Right cardiac atrium (tissue), 5 donors: ENCODE data around the gene KRTAP12-3. TPM values are rescaled to one million over a fixed set of nuclear protein-coding genes. Genes with fewer than 3 reads are reported as not detected.
"Not testable (repeated sequence)": the region's sequence is repeated elsewhere in the genome, so short reads cannot be mapped to it uniquely, and the experiment has no call there.

Source experiments
- ATAC-seq, 2 donors: fragments of 200-7000 bp; cut with Tn5 transposase; one replicate each; pipeline versions ENCODE4 v1.8.0 to v1.9.1; 2020; ENCODE audit warnings: moderate library complexity in 2 of 2, mild to moderate bottlenecking in 1 of 2
- DNase-seq, 3 donors: peaks; one replicate each; pipeline ENCODE4 v3.0.0-alpha.2; 2020
- H3K27ac ChIP-seq: one replicate; pipeline ENCODE4 v1.5.1; 2013; ENCODE audit warnings: mild to moderate bottlenecking, low read length, control low read depth, moderate library complexity
- H3K27me3 ChIP-seq: one replicate; pipeline ENCODE4 v1.6.1; 2013; ENCODE audit not compliant: control insufficient read depth, insufficient read depth
- H3K4me1 ChIP-seq: one replicate; pipeline ENCODE4 v1.6.1; 2013; ENCODE audit warnings: low read length; ENCODE audit not compliant: control insufficient read depth, insufficient read depth
- H3K4me3 ChIP-seq: one replicate; pipeline ENCODE4 v1.5.1; 2013; ENCODE audit warnings: low read length, control low read depth
- H3K9me3 ChIP-seq: one replicate; pipeline ENCODE4 v1.6.1; 2013; ENCODE audit warnings: low read length; ENCODE audit not compliant: control insufficient read depth
- WGBS: extraction: QIAGEN DNeasy Blood & Tissue Kit; methylation state at CpG from one replicate; pipeline ENCODE4 v1.1.7; 2013; 5-methylcytosine and 5-hydroxymethylcytosine counted together
- intact Hi-C, 4 donors: fragments of 100-400 bp; cut with DNase I; formaldehyde crosslinking; loops; one replicate each; pipeline versions ENCODE4 v1.11.0 to v1.14.0; 2022 to 2023
- polyA plus RNA-seq: library from polyadenylated mRNA; stranded (reverse); fragments of 200-250 nt; gene quantifications from one replicate; pipeline ENCODE4 v1.2.3, GENCODE V29; 2013
- total RNA-seq, 4 donors: library from RNA; stranded (reverse); fragmentation: NEBNext Ultra II Directional; extraction: Animal tissue kit (Norgen Biotek cat#: 25700); gene quantifications; one replicate each; pipeline ENCODE4 v1.2.1, GENCODE V29; 2021
- donor health status: healthy with polysubstance abuse.
- donor health status: DM: no; HTN: yes; CAD: no.
- donor health status: DM: no; HTN: no; CAD: no.
- donor health status: DM: no; HTN: yes; CAD: no; lungs with severe emphysema.
- donor health status: DM: yes; HTN: yes; CAD: no.

The KRTAP12-3 gene
- total and polyA plus RNA-seq, 5 donors = not detected

- Histone ChIP-seq H3K27me3 (no peaks in the 10 kb centered on the region), H3K4me1 (no peaks in the 10 kb centered on the region), H3K27ac (no peak overlapping the region), H3K4me3 (no peak overlapping the region), H3K9me3 (no peaks in the 10 kb centered on the region)
- no peak for DNase-seq
- intact Hi-C loops = no loop called here
- WGBS = 64% methylated on average over 11 of the region's 11 CpGs
- no peak for ATAC-seq
Measured at GRCh38 chr21:44687671-44688070, 29.9 kb downstream of the KRTAP12-3 start.

- intact Hi-C loops, H3K27me3 ChIP-seq, H3K4me1 ChIP-seq, ATAC-seq, H3K27ac ChIP-seq, H3K9me3 ChIP-seq, DNase-seq, H3K4me3 ChIP-seq: not testable (repeated sequence)
- 82% methylated on average over 3 of the region's 3 CpGs for WGBS
Measured at GRCh38 chr21:44689740-44690139, 32.0 kb downstream of the KRTAP12-3 start.

- no peaks in the 10 kb centered on the region for H3K27me3 ChIP-seq
- DNase-seq (no peak), ATAC-seq (no peak)
- 58% methylated on average over 2 of the region's 2 CpGs for WGBS
- intact Hi-C loops = no loop called here
- no peak overlapping the region for H3K4me3 ChIP-seq
- no peaks in the 10 kb centered on the region for H3K4me1 ChIP-seq
- no peak overlapping the region for H3K27ac ChIP-seq
- no peaks in the 10 kb centered on the region for H3K9me3 ChIP-seq
Measured at GRCh38 chr21:44691686-44692085, 34.0 kb downstream of the KRTAP12-3 start.

GRCh38 chr21:44692798-44693512 lies 35.2 kb downstream of the KRTAP12-3 start:
- WGBS = 48% methylated on average over 2 of the region's 2 CpGs
- no peak for ATAC-seq
- Histone ChIP-seq H3K9me3 (no peaks in the 10 kb centered on the region), H3K27ac (no peak overlapping the region), H3K4me3 (no peak overlapping the region), H3K27me3 (no peaks in the 10 kb centered on the region), H3K4me1 (no peaks in the 10 kb centered on the region)
- intact Hi-C loops = no loop called here
- no peak for DNase-seq

GRCh38 chr21:44694776-44695175 lies 37.0 kb downstream of the KRTAP12-3 start:
- 70% methylated on average over 11 of the region's 11 CpGs for WGBS
- no peaks in the 10 kb centered on the region for H3K27me3 ChIP-seq

GRCh38 chr21:44695184-44695583 lies 37.5 kb downstream of the KRTAP12-3 start:
- Histone ChIP-seq H3K27me3 (no peaks in the 10 kb centered on the region), H3K4me1 (no peaks in the 10 kb centered on the region)

More at GRCh38 chr21:44694776-44695175, 37.0 kb downstream of the KRTAP12-3 start:
- Histone ChIP-seq H3K27ac (no peak overlapping the region), H3K9me3 (no peaks in the 10 kb centered on the region), H3K4me3 (no peak overlapping the region), H3K4me1 (no peaks in the 10 kb centered on the region)
- DNase-seq (no peak), ATAC-seq (no peak)
- intact Hi-C loops = no loop called here

GRCh38 chr21:44695641-44696040 lies 37.9 kb downstream of the KRTAP12-3 start:
- no peak for DNase-seq
- Histone ChIP-seq H3K27ac (no peak overlapping the region), H3K4me1 (no peaks in the 10 kb centered on the region), H3K9me3 (no peaks in the 10 kb centered on the region), H3K4me3 (no peak overlapping the region), H3K27me3 (no peaks in the 10 kb centered on the region)
- 72% methylated on average over 8 of the region's 8 CpGs for WGBS
- no peak for ATAC-seq
- intact Hi-C loops = no loop called here

More at GRCh38 chr21:44695184-44695583, 37.5 kb downstream of the KRTAP12-3 start:
- Histone ChIP-seq H3K27ac (no peak overlapping the region), H3K4me3 (no peak overlapping the region), H3K9me3 (no peaks in the 10 kb centered on the region)
- no peak for DNase-seq
- intact Hi-C loops = no loop called here
- no peak for ATAC-seq
- WGBS = 61% methylated on average over 8 of the region's 8 CpGs

GRCh38 chr21:44696572-44696971 lies 38.8 kb downstream of the KRTAP12-3 start:
- no peaks in the 10 kb centered on the region for H3K27me3 ChIP-seq
- H3K27ac ChIP-seq = no peak overlapping the region
- no peaks in the 10 kb centered on the region for H3K4me1 ChIP-seq
- no peak for DNase-seq
- no peaks in the 10 kb centered on the region for H3K9me3 ChIP-seq
- ATAC-seq = no peak
- intact Hi-C loops = no loop called here
- H3K4me3 ChIP-seq = no peak overlapping the region
- WGBS = 63% methylated on average over 10 of the region's 10 CpGs

- intact Hi-C loops, DNase-seq, H3K27me3 ChIP-seq, H3K27ac ChIP-seq, ATAC-seq, H3K4me1 ChIP-seq, H3K9me3 ChIP-seq, H3K4me3 ChIP-seq: not testable (repeated sequence)
- 34% methylated on average over 21 of the region's 21 CpGs for WGBS
Measured at GRCh38 chr21:44697172-44697810, 39.6 kb downstream of the KRTAP12-3 start, which contains the start of gene KRTAP10-12. Gene KRTAP10-12, plus strand, starts transcription at chr21:44697172. Its CDS starts 30 bp downstream, at chr21:44697202.

GRCh38 chr21:44697811-44698734 lies 40.3 kb downstream of the KRTAP12-3 start:
- DNase-seq (no peak), ATAC-seq (no peak)
- Histone ChIP-seq H3K27me3 (no peaks in the 10 kb centered on the region), H3K4me1 (no peaks in the 10 kb centered on the region), H3K9me3 (no peaks in the 10 kb centered on the region), H3K4me3 (no peak overlapping the region), H3K27ac (no peak overlapping the region)
- 28% methylated on average over 35 of the region's 35 CpGs for WGBS
- intact Hi-C loops = no loop called here
